Measurements from ENCODE around the gene ZSCAN5C. TPM values are rescaled to one million over a fixed set of nuclear protein-coding genes. Genes with fewer than 3 reads are reported as not detected.
"Not testable (repeated sequence)": the region's sequence is repeated elsewhere in the genome, so short reads cannot be mapped to it uniquely, and the experiment has no call there.

The ZSCAN5C gene
- total and polyA plus RNA-seq, 12 donors, result not detected

- no peaks in the 10 kb centered on the region for H3K27me3 ChIP-seq
These were observed 28.0 kb upstream of the ZSCAN5C start for GRCh38 chr19:56174086-56174485.

GRCh38 chr19:56174550-56174949 is 27.5 kb upstream of the ZSCAN5C start:
- DNase-seq, result peak in 5 of 7 donors; percentile 38 to 66 (median 56)
- intact Hi-C loops (cut with DNase I), result loop anchor here (5.0 kb wide), 2 partner anchors 87 to 97 kb away; no protein-coding TSS in a partner anchor
- Histone ChIP-seq H3K27me3 (no peaks in the 10 kb centered on the region), H3K9me3 (replicated peaks in 1 of 3) (no peaks in the 10 kb centered on the region), H3K27ac (no peak overlapping the region), H3K4me1 (replicated peaks in 1 of 2) (peaks cover 0 to 4% of the 10 kb centered on the region in 2 donors), H3K36me3 (replicated peaks in 1 of 2) (no peaks in the 10 kb centered on the region), H3K4me3 (no peak overlapping the region)
- 23 to 48% (median 31%) methylated on average over 6 to 11 of the region's 11 CpGs for WGBS, 4 donors
- TF ChIP-seq, protein P1, sequence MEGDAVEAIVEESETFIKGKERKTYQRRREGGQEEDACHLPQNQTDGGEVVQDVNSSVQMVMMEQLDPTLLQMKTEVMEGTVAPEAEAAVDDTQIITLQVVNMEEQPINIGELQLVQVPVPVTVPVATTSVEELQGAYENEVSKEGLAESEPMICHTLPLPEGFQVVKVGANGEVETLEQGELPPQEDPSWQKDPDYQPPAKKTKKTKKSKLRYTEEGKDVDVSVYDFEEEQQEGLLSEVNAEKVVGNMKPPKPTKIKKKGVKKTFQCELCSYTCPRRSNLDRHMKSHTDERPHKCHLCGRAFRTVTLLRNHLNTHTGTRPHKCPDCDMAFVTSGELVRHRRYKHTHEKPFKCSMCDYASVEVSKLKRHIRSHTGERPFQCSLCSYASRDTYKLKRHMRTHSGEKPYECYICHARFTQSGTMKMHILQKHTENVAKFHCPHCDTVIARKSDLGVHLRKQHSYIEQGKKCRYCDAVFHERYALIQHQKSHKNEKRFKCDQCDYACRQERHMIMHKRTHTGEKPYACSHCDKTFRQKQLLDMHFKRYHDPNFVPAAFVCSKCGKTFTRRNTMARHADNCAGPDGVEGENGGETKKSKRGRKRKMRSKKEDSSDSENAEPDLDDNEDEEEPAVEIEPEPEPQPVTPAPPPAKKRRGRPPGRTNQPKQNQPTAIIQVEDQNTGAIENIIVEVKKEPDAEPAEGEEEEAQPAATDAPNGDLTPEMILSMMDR (IDR thresholded peaks at IDR 0.05), result no peak
- no peak for TF ChIP-seq POLR2A (IDR thresholded peaks at IDR 0.05)

More at GRCh38 chr19:56174086-56174485, 28.0 kb upstream of the ZSCAN5C start:
- no peak for TF ChIP-seq POLR2A (IDR thresholded peaks at IDR 0.05)
- TF ChIP-seq, protein P1 (IDR thresholded peaks at IDR 0.05), result no peak
- DNase-seq, result no peak
- Histone ChIP-seq H3K9me3 (replicated peaks in 1 of 3) (no peaks in the 10 kb centered on the region), H3K4me3 (no peak overlapping the region), H3K4me1 (replicated peaks in 1 of 2) (peaks cover 0 to 4% of the 10 kb centered on the region in 2 donors), H3K27ac (no peak overlapping the region), H3K36me3 (replicated peaks in 1 of 2) (no peaks in the 10 kb centered on the region)
- intact Hi-C loops (cut with DNase I), result loop anchor here (5.0 kb wide), 2 partner anchors 87 to 97 kb away; no protein-coding TSS in a partner anchor
- 18 to 28% (median 21%) methylated on average over 9 of the region's 9 CpGs for WGBS, 4 donors

DNA sequence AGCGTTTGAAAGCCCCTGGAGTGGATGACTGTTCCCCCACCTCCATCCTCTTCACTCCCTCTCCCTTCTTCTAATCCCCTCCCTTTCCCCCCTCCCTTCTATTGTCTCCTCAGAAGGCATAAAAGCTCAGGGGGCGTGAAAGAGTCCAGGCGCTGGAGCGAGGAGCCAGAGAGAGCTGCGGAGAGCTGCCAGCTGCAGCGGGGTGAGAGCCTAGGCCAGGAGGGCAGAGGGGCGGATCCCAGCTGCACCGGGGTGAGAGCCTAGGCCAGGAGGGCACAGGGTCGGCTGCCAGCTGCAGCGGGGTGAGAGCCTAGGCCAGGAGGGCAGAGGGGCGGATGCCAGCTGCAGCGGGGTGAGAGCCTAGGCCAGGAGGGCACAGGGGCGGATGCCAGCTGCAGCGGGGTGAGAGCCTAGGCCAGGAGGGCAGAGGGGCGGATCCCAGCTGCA is 26.2 kb upstream of the ZSCAN5C start, which contains the start of gene GALP:
GALP (plus strand) TSS at position 148 of the 447 bp plus-strand sequence. CDS start 1,101 bp downstream, outside the sequence.
- DNase-seq; H3K9me3 ChIP-seq (replicated peaks in 1 of 3); H3K4me3 ChIP-seq; H3K27ac ChIP-seq; H3K36me3 ChIP-seq (replicated peaks in 1 of 2); H3K27me3 ChIP-seq; intact Hi-C loops (cut with DNase I); H3K4me1 ChIP-seq (replicated peaks in 1 of 2): not testable (repeated sequence)
- WGBS, 4 donors, result 27 to 73% (median 49%) methylated on average over 6 to 15 of the region's 15 CpGs

GRCh38 chr19:56176310-56176709 is 25.8 kb upstream of the ZSCAN5C start:
- H3K27ac ChIP-seq; H3K4me1 ChIP-seq (replicated peaks in 1 of 2); H3K27me3 ChIP-seq; H3K4me3 ChIP-seq; DNase-seq; H3K36me3 ChIP-seq (replicated peaks in 1 of 2); intact Hi-C loops (cut with DNase I); H3K9me3 ChIP-seq (replicated peaks in 1 of 3): not testable (repeated sequence)
- WGBS, 4 donors, result 73 to 83% methylated on average over 7 to 9 of the region's 11 CpGs; no CpG with 5 or more reads in 2 of the 4 donors

- 78 to 83% (median 79%) methylated on average over 18 of the region's 18 CpGs for WGBS, 4 donors
- no peak overlapping the region for H3K4me3 ChIP-seq
- intact Hi-C loops (cut with DNase I), result no loop called here
- H3K36me3 ChIP-seq (replicated peaks in 1 of 2), result no peaks in the 10 kb centered on the region
- no peak overlapping the region for H3K27ac ChIP-seq
- no peak for DNase-seq
- no peaks in the 10 kb centered on the region for H3K4me1 ChIP-seq (replicated peaks in 1 of 2)
- no peaks in the 10 kb centered on the region for H3K9me3 ChIP-seq (replicated peaks in 1 of 3)
- no peaks in the 10 kb centered on the region for H3K27me3 ChIP-seq
- TF ChIP-seq POLR2A (IDR thresholded peaks at IDR 0.05), result no peak
- TF ChIP-seq, protein P1 (IDR thresholded peaks at IDR 0.05), result no peak
These were observed 25.2 kb upstream of the ZSCAN5C start for GRCh38 chr19:56176881-56177280.
